ENCODE measurements around the gene SMIM8. TPM values are rescaled to one million over a fixed set of nuclear protein-coding genes. Genes with fewer than 3 reads are reported as not detected.

Gene SMIM8
- polyA plus RNA-seq, 1 donor (not counting 4 experiments of a cell fraction or from before 2014, with no cell fraction given) = 7.6 TPM

DNA sequence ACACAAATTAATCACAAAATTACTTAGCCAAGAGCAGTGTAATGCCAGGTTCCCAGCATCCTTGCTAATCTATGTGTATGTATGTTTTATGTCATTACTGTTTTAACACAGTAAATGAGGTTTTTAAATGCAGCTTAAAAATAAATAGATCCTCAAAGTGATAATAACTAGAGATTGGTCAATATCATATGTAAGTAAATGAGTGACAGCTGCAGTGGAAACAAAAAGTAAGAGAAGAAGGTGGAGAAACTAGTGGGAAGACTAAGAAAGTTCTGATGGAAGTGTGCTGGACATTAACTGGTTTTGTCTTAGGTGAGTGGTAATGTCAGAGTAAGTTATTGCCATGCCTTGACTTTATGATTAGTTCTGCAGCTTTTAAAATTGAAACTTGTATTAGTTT is 8.6 kb downstream of the SMIM8 start:
- Histone ChIP-seq H3K4me1 (ENCODE audit: control insufficient read depth, extremely low read depth, insufficient read depth, low read length) (no peaks in the 10 kb centered on the region), H2AFZ (ENCODE audit: control insufficient read depth, low read length) (no peak overlapping the region), H3K9me3 (ENCODE audit: control insufficient read depth, low read depth, low read length) (no peaks in the 10 kb centered on the region), H4K20me1 (ENCODE audit: control insufficient read depth, extremely low read depth, insufficient read depth, low read length) (no peaks in the 10 kb centered on the region), H3K9me1 (ENCODE audit: control insufficient read depth, extremely low read depth, insufficient read depth, low read length) (no peaks in the 10 kb centered on the region), H3K27me3 (ENCODE audit: control insufficient read depth, extremely low read depth, insufficient read depth, low read length) (no peaks in the 10 kb centered on the region), H3K9ac (ENCODE audit: control insufficient read depth, extremely low read depth, insufficient read depth, low read length) (no peak overlapping the region), H3K4me2 (ENCODE audit: control insufficient read depth, extremely low read depth, insufficient read depth, low read depth, low read length) (no peak overlapping the region), H3K79me2 (ENCODE audit: control insufficient read depth, insufficient read depth, low read length) (peaks cover 3% of the 10 kb centered on the region), H3K36me3 (ENCODE audit: control insufficient read depth in 2 of 2, extremely low read depth in 1 of 2, insufficient read depth in 2 of 2, low read length in 2 of 2) (no peaks in the 10 kb centered on the region), H3K27ac (ENCODE audit: control insufficient read depth, insufficient read depth, low read length) (no peak overlapping the region), H3K4me3 (ENCODE audit: control insufficient read depth in 2 of 3, extremely low read depth in 1 of 3, insufficient read depth in 2 of 3, low read depth in 1 of 3, low read length in 3 of 3) (no peak overlapping the region)
- dilution Hi-C loops (cut with MboI; ENCODE audit: extremely low pct_ligation_motif_present, low sequenced_read_pairs) = no loop called here
- DNase-seq (ENCODE audit: low read depth, low spot score) = no peak
- TF ChIP-seq EZH2 (IDR thresholded peaks at IDR 0.05; ENCODE audit: low read length) = no peak
- TF ChIP-seq CTCF (optimal IDR thresholded peaks at IDR 0.05 in 1 of 3, IDR thresholded peaks at IDR 0.05 in 1 of 3, conservative IDR thresholded peaks at IDR 0.05 in 1 of 3; ENCODE audit: extremely low read depth in 1 of 3, insufficient read depth in 2 of 3, low read length in 3 of 3) = no peak
- FAIRE-seq = no peak

GRCh38 chr6:87333033-87333432 is 10.6 kb downstream of the SMIM8 start:
- H2AFZ ChIP-seq (ENCODE audit: control insufficient read depth, low read length) = no peak overlapping the region
- dilution Hi-C loops (cut with MboI; ENCODE audit: extremely low pct_ligation_motif_present, low sequenced_read_pairs) = no loop called here
- no peak overlapping the region for H3K9ac ChIP-seq (ENCODE audit: control insufficient read depth, extremely low read depth, insufficient read depth, low read length)
- H3K79me2 ChIP-seq (ENCODE audit: control insufficient read depth, insufficient read depth, low read length) = peaks cover 3% of the 10 kb centered on the region
- no peaks in the 10 kb centered on the region for H4K20me1 ChIP-seq (ENCODE audit: control insufficient read depth, extremely low read depth, insufficient read depth, low read length)
- H3K9me3 ChIP-seq (ENCODE audit: control insufficient read depth, low read depth, low read length) = no peaks in the 10 kb centered on the region
- H3K36me3 ChIP-seq (ENCODE audit: control insufficient read depth in 2 of 2, extremely low read depth in 1 of 2, insufficient read depth in 2 of 2, low read length in 2 of 2) = no peaks in the 10 kb centered on the region
- no peak overlapping the region for H3K4me3 ChIP-seq (ENCODE audit: control insufficient read depth in 2 of 3, extremely low read depth in 1 of 3, insufficient read depth in 2 of 3, low read depth in 1 of 3, low read length in 3 of 3)
- no peak for TF ChIP-seq EZH2 (IDR thresholded peaks at IDR 0.05; ENCODE audit: low read length)
- no peak for FAIRE-seq
- H3K4me2 ChIP-seq (ENCODE audit: control insufficient read depth, extremely low read depth, insufficient read depth, low read depth, low read length) = no peak overlapping the region
- H3K9me1 ChIP-seq (ENCODE audit: control insufficient read depth, extremely low read depth, insufficient read depth, low read length) = no peaks in the 10 kb centered on the region
- H3K4me1 ChIP-seq (ENCODE audit: control insufficient read depth, extremely low read depth, insufficient read depth, low read length) = no peaks in the 10 kb centered on the region
- H3K27ac ChIP-seq (ENCODE audit: control insufficient read depth, insufficient read depth, low read length) = no peak overlapping the region
- DNase-seq (ENCODE audit: low read depth, low spot score) = no peak
- no peaks in the 10 kb centered on the region for H3K27me3 ChIP-seq (ENCODE audit: control insufficient read depth, extremely low read depth, insufficient read depth, low read length)

DNA sequence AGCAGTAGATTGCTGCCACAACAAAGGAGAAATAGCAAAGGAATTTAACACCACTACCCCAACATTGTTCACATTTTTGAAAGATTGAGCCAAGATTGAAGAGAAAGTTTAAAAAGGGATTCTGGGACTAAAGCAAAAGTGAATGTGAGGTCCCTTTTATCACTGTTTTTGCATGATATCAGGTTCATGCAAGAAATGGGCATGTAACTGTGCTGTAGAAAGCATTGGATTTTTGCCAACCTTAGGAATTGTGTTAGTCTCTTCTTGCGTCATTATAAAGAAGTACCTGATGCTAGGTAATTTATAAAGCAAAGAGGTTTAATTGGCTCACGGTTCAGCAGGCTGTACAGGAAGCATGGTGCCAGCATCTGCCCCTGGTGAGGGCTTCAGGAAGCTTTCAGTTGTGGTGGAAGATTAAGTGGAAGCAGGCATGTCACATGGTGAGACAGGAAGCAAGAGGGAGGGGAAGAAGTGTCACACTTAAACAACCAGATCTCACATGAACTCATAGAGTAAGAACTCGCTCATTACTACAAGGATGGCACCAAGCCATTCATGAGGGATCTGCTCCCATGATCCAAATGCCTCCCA is 11.3 kb downstream of the SMIM8 start:
- Histone ChIP-seq H2AFZ (ENCODE audit: control insufficient read depth, low read length) (no peak overlapping the region), H3K79me2 (ENCODE audit: control insufficient read depth, insufficient read depth, low read length) (peaks cover 3% of the 10 kb centered on the region), H3K9ac (ENCODE audit: control insufficient read depth, extremely low read depth, insufficient read depth, low read length) (no peak overlapping the region), H3K36me3 (ENCODE audit: control insufficient read depth in 2 of 2, extremely low read depth in 1 of 2, insufficient read depth in 2 of 2, low read length in 2 of 2) (no peaks in the 10 kb centered on the region), H3K4me3 (ENCODE audit: control insufficient read depth in 2 of 3, extremely low read depth in 1 of 3, insufficient read depth in 2 of 3, low read depth in 1 of 3, low read length in 3 of 3) (no peak overlapping the region), H3K9me3 (ENCODE audit: control insufficient read depth, low read depth, low read length) (no peaks in the 10 kb centered on the region), H3K9me1 (ENCODE audit: control insufficient read depth, extremely low read depth, insufficient read depth, low read length) (no peaks in the 10 kb centered on the region), H3K4me1 (ENCODE audit: control insufficient read depth, extremely low read depth, insufficient read depth, low read length) (no peaks in the 10 kb centered on the region), H3K4me2 (ENCODE audit: control insufficient read depth, extremely low read depth, insufficient read depth, low read depth, low read length) (no peak overlapping the region), H4K20me1 (ENCODE audit: control insufficient read depth, extremely low read depth, insufficient read depth, low read length) (no peaks in the 10 kb centered on the region), H3K27me3 (ENCODE audit: control insufficient read depth, extremely low read depth, insufficient read depth, low read length) (no peaks in the 10 kb centered on the region), H3K27ac (ENCODE audit: control insufficient read depth, insufficient read depth, low read length) (no peak overlapping the region)
- no peak for TF ChIP-seq EZH2 (IDR thresholded peaks at IDR 0.05; ENCODE audit: low read length)
- no peak for TF ChIP-seq CTCF (optimal IDR thresholded peaks at IDR 0.05 in 1 of 3, IDR thresholded peaks at IDR 0.05 in 1 of 3, conservative IDR thresholded peaks at IDR 0.05 in 1 of 3; ENCODE audit: extremely low read depth in 1 of 3, insufficient read depth in 2 of 3, low read length in 3 of 3)
- FAIRE-seq = no peak
- dilution Hi-C loops (cut with MboI; ENCODE audit: extremely low pct_ligation_motif_present, low sequenced_read_pairs) = no loop called here
- no peak for DNase-seq (ENCODE audit: low read depth, low spot score)
